Right atrium auricular region (tissue), 2 donors: ENCODE measurements around the gene WWOX. TPM values are rescaled to one million over a fixed set of nuclear protein-coding genes. Genes with fewer than 3 reads are reported as not detected.

Experiments used
- DNase-seq: peaks from one replicate; pipeline ENCODE4 v3.0.0-alpha.2; 2019; ENCODE audit warnings: low spot score
- H3K27ac ChIP-seq, 2 donors: fragments of 200-600 bp; sonication (generic); 1 replicate in 1 of 2; 2 replicates in 1 of 2; pipeline ENCODE4 v1.5.1; 2016 to 2019
- H3K27me3 ChIP-seq, 2 donors: fragments of 200-600 bp; sonication (generic); one replicate each; pipeline versions ENCODE4 v1.5.1 to v1.6.0; 2017 to 2019
- H3K36me3 ChIP-seq: fragments of 200-600 bp; sonication (generic); one replicate; pipeline ENCODE4 v1.5.1; 2016
- H3K4me1 ChIP-seq, 2 donors: fragments of 200-600 bp; sonication (generic); one replicate each; pipeline versions ENCODE4 v1.5.1 to v1.6.0; 2017 to 2019
- H3K4me3 ChIP-seq, 2 donors: fragments of 200-600 bp; sonication (generic); 1 replicate in 1 of 2; 2 replicates in 1 of 2; pipeline ENCODE4 v1.5.1; 2017 to 2019; ENCODE audit warnings: mild to moderate bottlenecking in 1 of 2, moderate library complexity in 1 of 2
- H3K9me3 ChIP-seq, 2 donors: fragments of 200-600 bp; sonication (generic); one replicate each; pipeline ENCODE4 v1.5.1; 2019
- total RNA-seq, 2 donors: library from RNA; depleted of rRNA; stranded (reverse); fragments of >200 nt; gene quantifications; one replicate each; pipeline ENCODE4 v1.1.0, GENCODE V29; 2016
- TF ChIP-seq, protein P1 (sequence below), 2 donors: fragments of 200-600 bp; sonication (generic); IDR thresholded peaks; one replicate each; pipeline ENCODE4 v1.5.1; 2019; ENCODE audit warnings: antibody characterized with exemption in 2 of 2

WWOX gene
- total RNA-seq, 2 donors from 2014 or later = 14.8 to 20.8 TPM

DNA sequence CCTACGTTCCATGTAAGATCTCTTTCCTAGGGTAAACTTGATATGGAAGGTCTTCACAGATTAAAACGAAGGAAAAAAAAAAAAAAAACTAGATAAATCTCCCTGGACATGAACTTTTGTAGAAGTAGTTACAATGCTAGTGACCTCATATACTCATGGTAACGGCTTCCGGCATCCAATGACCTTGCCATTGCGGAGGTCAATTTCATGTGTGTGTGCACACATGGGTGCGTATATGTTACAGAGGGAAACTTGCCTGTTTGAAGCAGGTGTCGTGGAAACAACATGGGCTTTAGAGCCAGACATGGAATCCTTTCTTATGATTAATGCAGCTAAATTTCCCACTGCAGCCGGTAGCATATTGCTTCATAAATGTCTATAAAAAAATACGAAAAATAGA, 1065.6 kb downstream of the WWOX start:
- Histone ChIP-seq H3K4me3 (no peak overlapping the region), H3K27ac (no peak overlapping the region), H3K9me3 (peaks cover 0 to 6% of the 10 kb centered on the region in 2 donors), H3K27me3 (no peaks in the 10 kb centered on the region), H3K36me3 (no peaks in the 10 kb centered on the region), H3K4me1 (no peaks in the 10 kb centered on the region)
- TF ChIP-seq, protein P1, sequence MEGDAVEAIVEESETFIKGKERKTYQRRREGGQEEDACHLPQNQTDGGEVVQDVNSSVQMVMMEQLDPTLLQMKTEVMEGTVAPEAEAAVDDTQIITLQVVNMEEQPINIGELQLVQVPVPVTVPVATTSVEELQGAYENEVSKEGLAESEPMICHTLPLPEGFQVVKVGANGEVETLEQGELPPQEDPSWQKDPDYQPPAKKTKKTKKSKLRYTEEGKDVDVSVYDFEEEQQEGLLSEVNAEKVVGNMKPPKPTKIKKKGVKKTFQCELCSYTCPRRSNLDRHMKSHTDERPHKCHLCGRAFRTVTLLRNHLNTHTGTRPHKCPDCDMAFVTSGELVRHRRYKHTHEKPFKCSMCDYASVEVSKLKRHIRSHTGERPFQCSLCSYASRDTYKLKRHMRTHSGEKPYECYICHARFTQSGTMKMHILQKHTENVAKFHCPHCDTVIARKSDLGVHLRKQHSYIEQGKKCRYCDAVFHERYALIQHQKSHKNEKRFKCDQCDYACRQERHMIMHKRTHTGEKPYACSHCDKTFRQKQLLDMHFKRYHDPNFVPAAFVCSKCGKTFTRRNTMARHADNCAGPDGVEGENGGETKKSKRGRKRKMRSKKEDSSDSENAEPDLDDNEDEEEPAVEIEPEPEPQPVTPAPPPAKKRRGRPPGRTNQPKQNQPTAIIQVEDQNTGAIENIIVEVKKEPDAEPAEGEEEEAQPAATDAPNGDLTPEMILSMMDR (IDR thresholded peaks at IDR 0.05) = no peak
- no peak for DNase-seq

DNA sequence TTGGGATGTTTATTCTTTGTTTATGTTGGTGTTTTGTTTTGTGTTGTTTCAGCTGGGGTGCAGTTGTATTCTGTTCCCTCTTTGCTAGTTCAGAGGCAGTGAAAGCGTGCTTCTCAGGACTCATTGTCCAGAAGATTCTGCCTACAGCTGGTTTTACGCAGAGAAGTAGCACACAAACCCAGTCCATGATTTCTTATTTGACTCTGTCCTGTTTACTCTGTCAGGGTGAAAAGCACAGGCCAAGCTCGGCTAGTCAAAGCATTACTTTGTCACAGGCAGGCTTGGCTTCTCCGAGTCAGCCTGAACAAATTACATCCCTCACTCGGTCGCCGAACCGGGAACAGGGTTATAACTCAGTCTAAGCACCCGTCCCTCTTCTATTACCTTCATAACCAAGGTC, 1066.1 kb downstream of the WWOX start:
- no peaks in the 10 kb centered on the region for H3K36me3 ChIP-seq
- H3K9me3 ChIP-seq = peaks cover 0 to 6% of the 10 kb centered on the region in 2 donors
- no peak for DNase-seq
- H3K27ac ChIP-seq = no peak overlapping the region
- TF ChIP-seq, protein P1 (IDR thresholded peaks at IDR 0.05) = no peak
- H3K27me3 ChIP-seq = no peaks in the 10 kb centered on the region
- H3K4me1 ChIP-seq = no peaks in the 10 kb centered on the region
- no peak overlapping the region for H3K4me3 ChIP-seq

DNA sequence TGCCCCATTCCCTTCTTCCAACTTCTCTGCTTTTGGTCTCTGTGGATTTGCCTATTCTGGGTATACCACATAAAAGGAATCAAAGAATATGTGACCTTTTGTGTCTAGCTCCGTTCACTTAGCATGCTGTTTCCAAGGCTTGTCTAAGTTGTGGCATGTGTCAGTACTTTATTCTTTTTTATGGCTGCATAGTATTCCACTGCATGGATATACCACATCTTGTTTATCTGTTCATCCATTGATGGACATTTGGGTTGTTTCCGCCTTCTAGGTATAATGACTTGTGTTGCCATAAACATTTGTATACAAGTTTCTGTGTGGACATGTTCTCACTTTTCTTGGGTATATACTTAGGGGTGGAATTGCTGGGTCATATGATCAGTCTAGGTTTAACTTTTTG, 1068.4 kb downstream of the WWOX start:
- Histone ChIP-seq H3K36me3 (no peaks in the 10 kb centered on the region), H3K4me1 (no peaks in the 10 kb centered on the region), H3K9me3 (peaks cover 0 to 6% of the 10 kb centered on the region in 2 donors), H3K27ac (no peak overlapping the region), H3K4me3 (no peak overlapping the region), H3K27me3 (no peaks in the 10 kb centered on the region)
- TF ChIP-seq, protein P1 (IDR thresholded peaks at IDR 0.05) = no peak
- DNase-seq = no peak

DNA sequence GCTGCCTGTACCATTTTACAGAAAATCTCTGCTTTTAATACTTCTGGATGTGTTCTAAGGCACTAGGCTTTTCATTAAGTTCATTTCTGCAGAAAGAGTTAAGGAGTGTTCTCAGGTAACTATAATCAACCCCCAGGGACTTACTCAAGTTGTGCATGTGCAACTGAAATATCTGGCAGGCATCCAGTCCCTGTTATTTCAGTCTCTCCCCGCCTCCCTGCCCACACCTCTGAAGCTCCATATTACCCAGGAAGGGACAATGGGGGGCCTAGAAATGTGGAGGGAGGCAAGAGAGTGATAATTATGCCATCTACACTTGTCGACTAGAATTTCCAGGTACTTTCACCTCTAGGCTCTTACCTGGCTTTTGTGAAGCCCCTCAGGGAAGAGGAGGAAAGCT, 1068.9 kb downstream of the WWOX start:
- Histone ChIP-seq H3K36me3 (no peaks in the 10 kb centered on the region), H3K9me3 (peaks cover 0 to 6% of the 10 kb centered on the region in 2 donors), H3K4me1 (no peaks in the 10 kb centered on the region), H3K27me3 (no peaks in the 10 kb centered on the region), H3K4me3 (no peak overlapping the region), H3K27ac (no peak overlapping the region)
- DNase-seq = no peak
- TF ChIP-seq, protein P1 (IDR thresholded peaks at IDR 0.05) = no peak

DNA sequence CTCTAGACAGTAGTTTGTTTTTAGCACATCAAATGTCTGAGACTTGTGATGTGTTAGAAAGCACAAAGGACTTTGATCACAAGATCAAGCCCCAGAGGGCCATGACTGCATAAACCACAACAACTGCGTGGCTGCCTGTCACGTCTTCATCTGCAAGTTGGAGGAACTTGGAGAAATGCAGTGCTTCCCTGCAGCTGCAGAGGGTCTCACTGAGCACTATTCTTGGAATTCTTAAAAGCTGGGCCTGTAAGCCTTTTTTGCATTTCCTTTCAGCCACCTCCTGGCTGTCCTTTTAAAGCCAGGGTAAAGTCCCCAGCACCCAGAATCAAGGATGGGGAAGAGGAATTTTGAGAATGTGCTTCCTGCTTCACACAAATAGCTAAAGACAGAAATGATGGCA, 1069.8 kb downstream of the WWOX start:
- Histone ChIP-seq H3K27me3 (no peaks in the 10 kb centered on the region), H3K9me3 (peaks cover 0 to 6% of the 10 kb centered on the region in 2 donors), H3K4me3 (no peak overlapping the region), H3K27ac (no peak overlapping the region), H3K4me1 (no peaks in the 10 kb centered on the region), H3K36me3 (no peaks in the 10 kb centered on the region)
- TF ChIP-seq, protein P1 (IDR thresholded peaks at IDR 0.05) = no peak
- DNase-seq = no peak

DNA sequence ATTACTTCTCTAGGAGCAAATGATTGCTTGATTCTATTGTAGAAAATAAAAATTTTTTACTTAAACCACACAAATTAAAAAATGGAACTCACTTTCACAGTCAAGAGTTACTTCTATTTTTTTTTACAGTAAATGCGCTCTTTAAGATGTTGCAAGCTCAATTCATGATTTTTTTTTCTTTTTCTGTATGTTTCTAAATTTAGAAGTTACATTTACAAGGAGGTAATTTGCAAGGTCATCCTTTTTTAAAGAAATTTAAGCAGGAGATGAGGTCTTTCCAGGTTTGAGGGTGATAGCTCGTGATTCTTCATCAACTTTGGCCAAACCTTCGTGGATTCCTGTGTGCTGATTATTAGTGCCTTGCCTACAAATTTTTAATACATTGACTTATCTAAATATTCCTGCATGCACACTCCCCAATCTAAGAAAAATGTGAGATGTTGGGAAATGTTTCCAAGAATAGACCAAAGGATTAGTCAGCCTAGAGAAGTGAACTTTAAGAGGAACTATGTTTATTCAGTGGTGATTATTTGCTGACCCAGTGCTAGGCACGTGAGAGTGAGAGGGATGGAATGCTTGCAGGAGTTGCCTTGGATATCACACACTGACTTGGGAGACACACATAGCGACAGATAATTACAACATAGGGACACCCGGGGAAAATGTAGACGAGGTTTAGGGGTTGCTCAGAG, 1071.2 kb downstream of the WWOX start:
- TF ChIP-seq, protein P1 (IDR thresholded peaks at IDR 0.05) = no peak
- no peak for DNase-seq
- H3K9me3 ChIP-seq = peaks cover 0 to 6% of the 10 kb centered on the region in 2 donors

More for the DNA sequence above, 1071.2 kb downstream of the WWOX start:
- H3K27me3 ChIP-seq = no peaks in the 10 kb centered on the region
- H3K27ac ChIP-seq = no peak overlapping the region
- H3K4me3 ChIP-seq = no peak overlapping the region
- no peaks in the 10 kb centered on the region for H3K36me3 ChIP-seq
- no peaks in the 10 kb centered on the region for H3K4me1 ChIP-seq
